Muscle layer of duodenum (tissue), 2 donors: ENCODE results near the gene POLA2.
"Not testable (repeated sequence)": the region's sequence is repeated elsewhere in the genome, so short reads cannot be mapped to it uniquely, and the experiment has no call there.

Experiments used
- H3K27ac ChIP-seq: one replicate; pipeline ENCODE4 v1.7.0; 2013; ENCODE audit warnings: mild to moderate bottlenecking, low read length
- H3K27me3 ChIP-seq: one replicate; pipeline ENCODE4 v1.7.0; 2013; ENCODE audit warnings: low read depth, mild to moderate bottlenecking, control low read depth, low read length
- H3K36me3 ChIP-seq, 2 donors: one replicate each; pipeline ENCODE4 v1.7.0; 2013; ENCODE audit warnings: low read length in 2 of 2, control low read depth in 1 of 2, mild to moderate bottlenecking in 1 of 2; ENCODE audit not compliant: insufficient read depth in 2 of 2, control insufficient read depth in 1 of 2
- H3K4me1 ChIP-seq, 2 donors: one replicate each; pipeline ENCODE4 v1.7.0; 2013; ENCODE audit warnings: low read length in 2 of 2, mild to moderate bottlenecking in 2 of 2, control low read depth in 1 of 2, moderate library complexity in 1 of 2; ENCODE audit not compliant: insufficient read depth in 2 of 2, control insufficient read depth in 1 of 2
- H3K4me3 ChIP-seq, 2 donors: one replicate each; pipeline ENCODE4 v1.7.0; 2013; ENCODE audit warnings: low read length in 2 of 2, low read depth in 1 of 2, mild to moderate bottlenecking in 1 of 2
- H3K9me3 ChIP-seq, 2 donors: one replicate each; pipeline ENCODE4 v1.7.0; 2013; ENCODE audit warnings: low read length in 2 of 2, control low read depth in 1 of 2, mild to moderate bottlenecking in 1 of 2; ENCODE audit not compliant: control insufficient read depth in 1 of 2
- donor health status: healthy.

POLA2 gene

DNA sequence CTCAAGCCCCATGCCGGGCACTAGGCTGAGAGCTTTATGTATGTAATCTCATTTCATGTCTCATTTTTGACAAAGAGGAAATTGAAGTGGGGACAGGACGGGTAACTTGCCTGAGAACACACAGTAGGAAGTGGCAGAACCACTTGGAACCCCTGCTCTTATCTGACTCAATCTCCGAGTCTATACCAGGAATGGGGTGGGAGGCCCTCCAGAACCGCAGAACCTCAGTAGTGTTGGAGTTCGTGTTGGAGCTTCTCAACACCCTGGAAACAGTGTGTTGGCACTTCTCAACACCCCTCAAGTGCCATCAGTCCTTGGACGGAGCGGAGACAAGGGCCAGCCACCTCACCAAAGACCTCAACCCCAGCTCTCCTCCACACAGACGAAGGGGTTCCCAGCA is 38.8 kb upstream of the POLA2 start:
- peaks cover 0 to 12% of the 10 kb centered on the region in 2 donors for H3K4me1 ChIP-seq
- H3K36me3 ChIP-seq, result no peaks in the 10 kb centered on the region

DNA sequence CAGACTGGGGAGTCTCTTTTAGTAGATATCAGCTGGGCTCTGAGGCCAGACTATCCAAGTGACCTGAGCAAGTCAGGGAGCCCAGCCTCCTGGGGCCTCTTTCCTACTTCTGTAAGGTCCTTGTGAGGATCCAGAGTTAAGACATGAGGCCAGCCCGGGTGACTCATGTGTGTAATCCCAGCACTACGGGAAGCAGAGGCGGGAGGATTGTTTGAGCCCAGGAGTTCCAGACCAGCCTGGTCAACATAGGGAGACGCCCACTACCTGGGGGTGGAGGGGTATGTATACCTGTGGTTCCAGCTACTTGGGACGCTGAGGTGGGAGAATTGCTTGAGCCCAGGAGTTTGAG is 36.9 kb upstream of the POLA2 start:
- Histone ChIP-seq H3K27me3 (no peaks in the 10 kb centered on the region), H3K36me3 (no peaks in the 10 kb centered on the region), H3K4me3 (peak overlapping the region in 1 of 2 donors; percentile 64), H3K9me3 (no peaks in the 10 kb centered on the region), H3K4me1 (peaks cover 0 to 12% of the 10 kb centered on the region in 2 donors), H3K27ac (no peak overlapping the region)

More for the DNA sequence above, 38.8 kb upstream of the POLA2 start:
- H3K4me3 ChIP-seq, result no peak overlapping the region
- H3K27ac ChIP-seq, result no peak overlapping the region
- H3K9me3 ChIP-seq, result no peaks in the 10 kb centered on the region
- no peaks in the 10 kb centered on the region for H3K27me3 ChIP-seq

DNA sequence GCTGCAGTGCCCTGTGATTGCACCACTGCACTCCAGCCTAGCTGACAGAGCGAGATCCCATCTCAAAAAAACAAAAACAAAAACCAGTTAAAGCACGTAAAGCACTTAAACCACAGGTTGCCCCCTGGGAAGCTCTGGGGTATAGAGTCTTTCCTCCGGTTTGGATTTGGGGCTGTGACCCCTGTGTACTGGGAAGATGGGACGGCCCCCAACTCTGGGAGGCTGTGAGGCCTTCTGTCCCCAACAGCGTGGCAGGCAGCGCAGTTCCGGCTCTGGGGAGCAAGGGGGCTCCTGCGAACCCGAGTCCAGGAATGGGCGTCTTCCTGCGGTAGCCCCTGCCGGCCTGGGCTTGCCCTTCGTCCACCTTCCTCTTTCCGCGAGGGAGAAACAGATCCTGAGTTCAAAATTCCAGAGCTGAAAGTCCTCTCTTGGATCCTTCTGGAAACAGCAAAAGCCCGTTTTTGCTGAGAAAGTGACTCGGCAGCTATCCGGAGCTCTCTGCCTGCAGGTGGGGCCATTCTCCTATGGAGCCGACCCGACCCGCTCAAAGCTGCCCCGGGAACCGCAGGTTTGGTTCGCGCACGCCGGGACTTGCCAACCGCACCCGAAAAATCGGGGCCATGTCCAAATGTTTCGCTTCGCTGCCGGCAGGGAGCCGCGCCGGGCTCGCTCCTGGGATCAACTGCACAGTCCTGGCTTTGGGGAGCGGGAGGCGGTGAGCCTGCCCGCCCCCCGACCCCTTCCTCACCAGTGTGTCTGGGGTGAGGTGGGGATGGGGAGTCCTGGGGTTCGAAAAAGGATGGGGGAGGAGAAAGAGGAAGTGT is 36.3 kb upstream of the POLA2 start:
- Histone ChIP-seq H3K27ac (no peak overlapping the region), H3K27me3 (no peaks in the 10 kb centered on the region), H3K9me3 (no peaks in the 10 kb centered on the region), H3K36me3 (no peaks in the 10 kb centered on the region), H3K4me3 (peak overlapping the region; percentile 64 to 72), H3K4me1 (peaks cover 0 to 12% of the 10 kb centered on the region in 2 donors)

DNA sequence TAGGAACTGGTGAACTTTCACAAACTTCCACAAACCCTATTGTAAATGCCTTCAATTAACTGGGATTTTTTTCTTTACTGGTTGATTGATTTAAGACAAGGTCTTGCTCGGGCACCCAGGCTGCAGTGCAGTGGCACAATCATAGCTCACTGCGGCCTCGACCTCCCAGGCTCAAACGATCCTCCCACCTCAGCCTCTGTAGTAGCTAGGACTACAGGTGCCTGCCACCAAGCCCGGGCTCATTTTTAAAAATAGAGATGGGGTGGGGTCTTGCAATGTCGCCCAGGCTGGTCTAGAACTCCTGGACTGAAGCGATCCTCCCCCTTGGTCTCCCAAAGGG is 35.7 kb upstream of the POLA2 start:
- Histone ChIP-seq H3K4me3 (peak overlapping the region; percentile 64 to 72), H3K4me1 (peaks cover 0 to 12% of the 10 kb centered on the region in 2 donors), H3K27ac (no peak overlapping the region)

DNA sequence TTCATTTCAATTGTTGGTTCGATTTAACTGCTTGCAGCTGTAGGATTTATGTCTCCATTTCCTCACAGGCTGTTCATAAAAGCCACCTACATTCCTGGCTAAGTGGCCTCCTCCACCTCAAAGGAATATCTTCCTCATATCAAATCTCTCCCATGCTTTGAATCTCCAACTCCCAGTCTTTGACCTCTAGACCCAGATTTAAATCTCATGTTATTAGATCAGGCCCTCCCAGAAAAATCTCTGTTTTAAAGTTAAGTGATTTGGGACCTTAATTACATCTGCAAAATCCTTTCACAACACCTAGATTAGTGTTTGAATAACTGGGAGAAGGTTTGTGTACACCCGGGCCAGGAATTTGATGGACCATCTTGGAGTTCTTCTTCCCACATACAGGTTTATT is 33.9 kb upstream of the POLA2 start:
- H3K9me3 ChIP-seq, result no peaks in the 10 kb centered on the region
- H3K4me3 ChIP-seq, result no peak overlapping the region
- H3K36me3 ChIP-seq, result no peaks in the 10 kb centered on the region
- no peaks in the 10 kb centered on the region for H3K27me3 ChIP-seq
- no peak overlapping the region for H3K27ac ChIP-seq
- H3K4me1 ChIP-seq, result peaks cover 0 to 12% of the 10 kb centered on the region in 2 donors

More for the DNA sequence above, 35.7 kb upstream of the POLA2 start:
- no peaks in the 10 kb centered on the region for H3K27me3 ChIP-seq
- H3K9me3 ChIP-seq, result no peaks in the 10 kb centered on the region
- H3K36me3 ChIP-seq, result no peaks in the 10 kb centered on the region

DNA sequence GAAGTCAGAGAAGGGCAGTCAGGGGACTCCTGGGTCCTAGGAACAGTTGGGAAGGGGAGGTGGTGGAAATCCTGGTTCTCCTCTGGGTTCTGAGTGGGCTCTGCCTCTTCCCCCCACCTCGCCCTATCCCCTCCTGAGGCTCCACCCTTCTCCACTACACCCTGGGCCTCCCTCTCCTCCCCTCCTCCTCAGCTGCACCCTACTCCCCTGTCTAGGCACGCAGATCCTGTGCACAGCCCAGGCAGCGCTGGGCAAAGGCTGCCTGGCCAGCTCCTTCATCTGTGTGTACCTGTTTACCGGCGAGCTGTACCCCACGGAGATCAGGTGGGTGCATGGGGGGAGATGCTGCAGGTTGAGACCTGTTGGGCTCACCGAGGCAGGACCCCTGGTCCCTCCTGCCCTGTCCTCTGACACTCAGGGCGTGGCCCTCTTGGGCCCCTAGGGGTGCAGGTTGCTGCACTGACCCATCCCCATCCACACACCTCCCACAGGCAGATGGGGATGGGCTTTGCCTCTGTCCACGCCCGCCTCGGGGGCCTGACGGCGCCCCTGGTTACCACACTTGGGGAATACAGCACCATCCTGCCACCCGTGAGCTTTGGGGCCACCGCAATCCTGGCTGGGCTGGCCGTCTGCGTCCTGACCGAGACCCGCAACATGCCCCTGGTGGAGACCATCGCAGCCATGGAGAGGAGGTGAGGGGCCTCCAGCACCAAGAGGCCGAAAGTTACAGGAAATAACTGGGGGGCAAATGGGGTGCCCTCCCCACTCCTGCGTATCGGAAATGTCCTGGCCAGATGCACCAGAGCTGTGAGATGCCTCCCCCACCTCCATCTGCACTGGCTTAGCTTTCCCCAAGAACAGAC is 25.3 kb upstream of the POLA2 start:
- H3K36me3 ChIP-seq, result no peaks in the 10 kb centered on the region
- no peaks in the 10 kb centered on the region for H3K9me3 ChIP-seq
- no peaks in the 10 kb centered on the region for H3K27me3 ChIP-seq
- no peak overlapping the region for H3K4me3 ChIP-seq
- no peaks in the 10 kb centered on the region for H3K4me1 ChIP-seq
- H3K27ac ChIP-seq, result no peak overlapping the region

DNA sequence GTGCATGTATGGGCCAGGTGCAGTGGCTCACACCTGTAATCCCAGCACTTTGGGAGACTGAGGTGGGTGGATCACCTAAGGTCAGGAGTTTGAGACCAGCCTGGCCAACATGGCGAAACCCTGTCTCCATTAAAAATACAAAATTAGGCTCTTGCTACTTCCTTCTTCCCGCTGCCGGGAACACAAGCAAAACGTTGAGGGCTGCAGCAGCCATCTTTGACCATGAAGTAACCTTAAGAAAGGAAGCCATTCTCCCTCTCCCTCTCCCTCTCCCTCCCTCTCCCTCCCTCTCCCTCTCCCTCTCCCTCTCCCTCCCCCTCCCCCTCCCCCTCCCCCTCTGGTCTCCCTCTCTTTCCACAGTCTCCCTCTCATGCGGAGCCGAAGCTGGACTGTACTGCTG is 23.5 kb upstream of the POLA2 start:
- not testable (repeated sequence) for H3K9me3 ChIP-seq, H3K4me3 ChIP-seq, H3K27ac ChIP-seq, H3K4me1 ChIP-seq, H3K36me3 ChIP-seq, H3K27me3 ChIP-seq

DNA sequence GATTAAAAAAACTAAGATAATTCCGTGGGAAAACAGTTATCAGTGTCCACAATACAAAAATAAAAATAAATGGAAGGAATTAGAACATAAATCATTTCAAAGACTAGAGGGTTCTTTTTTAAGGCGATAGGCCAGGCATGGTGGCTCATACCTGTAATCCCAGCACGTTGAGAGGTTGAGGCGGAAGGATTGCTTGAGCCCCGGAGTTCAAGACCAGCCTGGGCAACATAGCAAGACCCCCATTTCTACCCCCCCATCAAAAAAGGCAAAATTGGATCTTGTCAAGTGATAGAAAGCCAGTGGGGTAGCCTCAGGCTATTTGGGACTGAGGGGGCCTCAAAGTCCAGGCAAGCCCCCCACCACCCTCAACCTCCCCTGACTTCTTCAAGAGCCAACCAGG is 20.6 kb upstream of the POLA2 start:
- Histone ChIP-seq H3K27me3 (no peaks in the 10 kb centered on the region), H3K4me3 (no peak overlapping the region), H3K36me3 (no peaks in the 10 kb centered on the region), H3K27ac (no peak overlapping the region), H3K9me3 (no peaks in the 10 kb centered on the region), H3K4me1 (no peaks in the 10 kb centered on the region)

DNA sequence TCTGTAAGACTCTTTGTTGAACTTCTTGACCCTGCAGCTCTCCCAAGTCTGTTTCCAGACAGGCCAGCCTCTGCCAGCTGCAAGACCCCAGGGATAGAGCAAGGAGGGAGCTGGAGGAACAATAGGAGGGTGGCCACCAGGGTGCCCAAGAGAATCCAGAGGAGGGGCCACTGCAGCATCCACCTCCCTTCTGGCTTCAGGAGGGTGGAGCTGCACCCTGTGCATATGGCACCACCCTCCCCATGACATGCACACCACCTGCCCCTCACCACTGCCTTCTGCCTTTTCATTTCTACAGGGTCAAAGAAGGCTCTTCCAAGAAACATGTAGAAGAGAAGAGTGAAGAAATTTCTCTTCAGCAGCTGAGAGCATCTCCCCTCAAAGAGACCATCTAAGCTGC is 20.1 kb upstream of the POLA2 start:
- Histone ChIP-seq H3K4me3 (no peak overlapping the region), H3K9me3 (no peaks in the 10 kb centered on the region), H3K36me3 (no peaks in the 10 kb centered on the region), H3K27ac (no peak overlapping the region), H3K27me3 (no peaks in the 10 kb centered on the region), H3K4me1 (no peaks in the 10 kb centered on the region)

DNA sequence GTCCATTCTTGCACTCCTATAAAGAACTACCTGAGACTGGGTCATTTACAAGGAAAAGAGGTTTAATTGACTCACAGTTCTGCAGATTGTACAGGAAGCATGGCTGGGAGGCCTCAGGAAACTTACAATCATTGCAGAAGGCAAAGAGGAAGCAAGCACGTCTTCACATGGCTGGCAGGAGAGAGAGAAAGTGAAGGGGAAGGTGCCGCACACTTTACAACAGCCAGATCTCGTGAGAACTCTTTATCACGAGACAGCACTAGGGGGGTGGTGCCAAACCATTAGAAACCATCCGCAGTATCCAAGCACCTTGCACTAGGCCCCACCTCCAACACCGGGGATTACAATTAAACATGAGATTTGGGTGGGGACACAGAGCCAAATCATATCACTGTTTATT is 19.4 kb upstream of the POLA2 start:
- no peak overlapping the region for H3K4me3 ChIP-seq
- no peaks in the 10 kb centered on the region for H3K36me3 ChIP-seq
- H3K9me3 ChIP-seq, result no peaks in the 10 kb centered on the region
- no peak overlapping the region for H3K27ac ChIP-seq
- H3K27me3 ChIP-seq, result no peaks in the 10 kb centered on the region
- H3K4me1 ChIP-seq, result no peaks in the 10 kb centered on the region

DNA sequence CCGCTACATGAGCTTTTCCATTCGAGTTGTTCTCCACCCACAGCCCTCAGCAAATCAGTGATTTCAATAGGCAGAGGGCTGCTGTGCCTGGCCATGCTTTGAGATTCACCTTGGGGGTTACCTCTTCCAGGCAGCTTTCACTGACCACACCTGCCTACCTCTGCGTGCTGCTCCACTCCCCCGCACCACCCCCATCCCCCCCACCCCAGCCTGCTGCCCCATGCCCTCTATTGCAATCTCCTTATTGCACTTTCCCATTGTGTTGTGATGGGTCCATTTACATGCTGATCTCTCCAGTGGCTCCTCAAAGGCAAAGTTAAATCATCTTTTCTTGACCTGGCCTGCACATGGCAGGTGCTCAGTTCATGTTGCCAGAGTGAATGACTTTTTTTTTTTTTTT is 18.0 kb upstream of the POLA2 start:
- no peaks in the 10 kb centered on the region for H3K27me3 ChIP-seq
- H3K4me1 ChIP-seq, result no peaks in the 10 kb centered on the region
- H3K36me3 ChIP-seq, result no peaks in the 10 kb centered on the region
- H3K27ac ChIP-seq, result no peak overlapping the region
- H3K4me3 ChIP-seq, result no peak overlapping the region
- H3K9me3 ChIP-seq, result no peaks in the 10 kb centered on the region
